Right forelimb (tissue), 1 donor: ENCODE results near the gene TRABD.
A peak's percentile ranks its signal among the peaks of the same experiment; 100 is the strongest.
"Not testable (repeated sequence)": the region's sequence is repeated elsewhere in the genome, so short reads cannot be mapped to it uniquely, and the experiment has no call there.

ENCODE experiments used
- DNase-seq: peaks from one replicate; pipeline ENCODE4 v3.0.0-alpha.2; 2018

The TRABD gene

GRCh38 chr22:50185375-50186087, at the start of gene TRABD:
TRABD (plus strand) TSS chr22:50185913; CDS start chr22:50193061, 7,148 bp downstream.
- peak; percentile 96 for DNase-seq

- DNase-seq: no peak
Observed at GRCh38 chr22:50136581-50137015, 49.1 kb upstream of the TRABD start.

GRCh38 chr22:50137277-50137676, 48.4 kb upstream of the TRABD start:
- not testable (repeated sequence) for DNase-seq

- no peak for DNase-seq
Observed at GRCh38 chr22:50138041-50138440, 47.7 kb upstream of the TRABD start.

GRCh38 chr22:50138988-50139387, 46.7 kb upstream of the TRABD start:
- no peak for DNase-seq

GRCh38 chr22:50139843-50140415, 45.8 kb upstream of the TRABD start:
- no peak for DNase-seq

- no peak for DNase-seq
Observed at GRCh38 chr22:50140615-50141014, 45.1 kb upstream of the TRABD start.

GRCh38 chr22:50141462-50141861, 44.3 kb upstream of the TRABD start:
- no peak for DNase-seq

- DNase-seq: no peak
Observed at GRCh38 chr22:50141891-50142363, 43.8 kb upstream of the TRABD start.

GRCh38 chr22:50143096-50143495, 42.6 kb upstream of the TRABD start:
- DNase-seq: no peak

GRCh38 chr22:50144005-50144614, 41.6 kb upstream of the TRABD start:
- no peak for DNase-seq

- no peak for DNase-seq
Observed at GRCh38 chr22:50145721-50146438, 39.8 kb upstream of the TRABD start.

GRCh38 chr22:50146439-50147238, 39.1 kb upstream of the TRABD start:
- DNase-seq: peak; percentile 78

GRCh38 chr22:50147258-50148165, 38.2 kb upstream of the TRABD start:
- not testable (repeated sequence) for DNase-seq

GRCh38 chr22:50148166-50148500, 37.6 kb upstream of the TRABD start:
- no peak for DNase-seq

- no peak for DNase-seq
Observed at GRCh38 chr22:50148991-50149721, 36.6 kb upstream of the TRABD start.

GRCh38 chr22:50150161-50151129, 35.3 kb upstream of the TRABD start:
- DNase-seq: no peak

GRCh38 chr22:50151571-50152537, 33.9 kb upstream of the TRABD start:
- DNase-seq: no peak
